IPS DF 6.9 (cell line): ENCODE measurements around the gene PIAS2.
A peak's percentile ranks its signal among the peaks of the same experiment; 100 is the strongest.

Source experiments
- DNase-seq: peaks from one replicate; pipeline ENCODE4 v3.0.0-alpha.2; 2013; ENCODE audit warnings: low read depth, low spot score
- H3K27ac ChIP-seq: one replicate; pipeline ENCODE4 v1.5.1; 2013; ENCODE audit warnings: low read length, control low read depth
- H3K27me3 ChIP-seq: 2 replicates; pipeline ENCODE4 v1.6.1; 2013; ENCODE audit warnings: mild to moderate bottlenecking, low read length; ENCODE audit not compliant: control insufficient read depth, insufficient read depth
- H3K36me3 ChIP-seq: 2 replicates; pipeline ENCODE4 v1.6.1; 2013; ENCODE audit warnings: low read length; ENCODE audit not compliant: control insufficient read depth, insufficient read depth
- H3K4me1 ChIP-seq: 2 replicates; pipeline ENCODE4 v1.6.1; 2013; ENCODE audit warnings: low read length; ENCODE audit not compliant: control insufficient read depth, insufficient read depth
- H3K4me3 ChIP-seq: 2 replicates; pipeline ENCODE4 v1.5.1; 2013; ENCODE audit warnings: mild to moderate bottlenecking, low read length
- H3K9me3 ChIP-seq: 2 replicates; pipeline ENCODE4 v1.6.1; 2013; ENCODE audit warnings: low read length, inconsistent platforms; ENCODE audit not compliant: control insufficient read depth, insufficient read depth
- WGBS: extraction: QIAGEN DNeasy Blood & Tissue Kit; methylation state at CpG from one replicate; pipeline ENCODE4 v1.1.7; 2013; ENCODE audit warnings: mixed read lengths, missing lambda C conversion rate; ENCODE audit not compliant: insufficient read length, insufficient coverage; 5-methylcytosine and 5-hydroxymethylcytosine counted together

PIAS2 gene

GRCh38 chr18:46764586-46764985 lies 152.7 kb downstream of the PIAS2 start:
- Histone ChIP-seq H3K4me3 (no peak overlapping the region), H3K36me3 (no peaks in the 10 kb centered on the region), H3K27me3 (no peaks in the 10 kb centered on the region), H3K27ac (no peak overlapping the region), H3K9me3 (no peaks in the 10 kb centered on the region), H3K4me1 (0 out of 2 replicates have a peak, but pooled peaks cover 1% of the 10 kb centered on the region)
- no CpG with 5 or more reads among the region's 2 CpGs for WGBS
- no peak for DNase-seq

- no peak for DNase-seq
- H3K9me3 ChIP-seq: no peaks in the 10 kb centered on the region
- no peak overlapping the region for H3K27ac ChIP-seq
- no peaks in the 10 kb centered on the region for H3K36me3 ChIP-seq
- whole genome bisulfite sequencing: no CpG with 5 or more reads among the region's 2 CpGs
- no peak overlapping the region for H3K4me3 ChIP-seq
- H3K27me3 ChIP-seq: peaks cover 12% of the 10 kb centered on the region; the same call in 1 of the 2 replicates
- peaks cover 2% of the 10 kb centered on the region; the same call in 1 of the 2 replicates for H3K4me1 ChIP-seq
Observed at GRCh38 chr18:46761059-46761769, 156.1 kb downstream of the PIAS2 start.

GRCh38 chr18:46759890-46760289 lies 157.4 kb downstream of the PIAS2 start:
- no peak for DNase-seq
- Histone ChIP-seq H3K9me3 (no peaks in the 10 kb centered on the region), H3K27ac (no peak overlapping the region), H3K27me3 (peaks cover 16% of the 10 kb centered on the region; the same call in 1 of the 2 replicates), H3K36me3 (no peaks in the 10 kb centered on the region), H3K4me3 (no peak overlapping the region), H3K4me1 (peaks cover 4% of the 10 kb centered on the region)
- no CpG with 5 or more reads among the region's 6 CpGs for WGBS

- no peaks in the 10 kb centered on the region for H3K36me3 ChIP-seq
- no peak within 1 kb of the TSS for H3K27ac ChIP-seq
- WGBS: no CpG with 5 or more reads among the region's 74 CpGs
- H3K27me3 ChIP-seq: peaks cover 16% of the 10 kb centered on the region; the same call in 1 of the 2 replicates
- H3K9me3 ChIP-seq: no peaks in the 10 kb centered on the region
- H3K4me1 ChIP-seq: peaks cover 4% of the 10 kb centered on the region
- peak within 1 kb of the TSS; percentile 55; the same call in 1 of the 2 replicates for H3K4me3 ChIP-seq
- no peak for DNase-seq
Observed at GRCh38 chr18:46756559-46757201, 160.6 kb downstream of the PIAS2 start, which contains the start of gene ST8SIA5. Gene ST8SIA5 (minus strand): TSS chr18:46757053. CDS start chr18:46756508, 545 bp downstream.

- DNase-seq: no peak
- Histone ChIP-seq H3K27me3 (peaks cover 16% of the 10 kb centered on the region; the same call in 1 of the 2 replicates), H3K4me1 (peaks cover 4% of the 10 kb centered on the region), H3K36me3 (no peaks in the 10 kb centered on the region), H3K4me3 (peak overlapping the region; percentile 47; the same call in 1 of the 2 replicates), H3K27ac (no peak overlapping the region), H3K9me3 (no peaks in the 10 kb centered on the region)
- no CpG with 5 or more reads among the region's 41 CpGs for WGBS
Observed at GRCh38 chr18:46756025-46756558, 161.2 kb downstream of the PIAS2 start.

GRCh38 chr18:46755315-46756024 lies 161.8 kb downstream of the PIAS2 start:
- H3K4me1 ChIP-seq: peaks cover 4% of the 10 kb centered on the region
- no CpG with 5 or more reads among the region's 17 CpGs for WGBS
- H3K4me3 ChIP-seq: no peak overlapping the region
- H3K9me3 ChIP-seq: no peaks in the 10 kb centered on the region
- no peak overlapping the region for H3K27ac ChIP-seq
- no peak for DNase-seq
- H3K36me3 ChIP-seq: no peaks in the 10 kb centered on the region
- peaks cover 16% of the 10 kb centered on the region; the same call in 1 of the 2 replicates for H3K27me3 ChIP-seq

GRCh38 chr18:46754661-46755292 lies 162.5 kb downstream of the PIAS2 start:
- Histone ChIP-seq H3K27ac (no peak overlapping the region), H3K4me3 (no peak overlapping the region), H3K36me3 (no peaks in the 10 kb centered on the region), H3K4me1 (peaks cover 4% of the 10 kb centered on the region), H3K27me3 (peaks cover 16% of the 10 kb centered on the region; the same call in 1 of the 2 replicates), H3K9me3 (no peaks in the 10 kb centered on the region)
- WGBS: no CpG with 5 or more reads among the region's 13 CpGs
- DNase-seq: no peak

- H3K27ac ChIP-seq: no peak overlapping the region
- WGBS: no CpG with 5 or more reads among the region's 3 CpGs
- H3K9me3 ChIP-seq: no peaks in the 10 kb centered on the region
- H3K27me3 ChIP-seq: peaks cover 16% of the 10 kb centered on the region; the same call in 1 of the 2 replicates
- peaks cover 4% of the 10 kb centered on the region for H3K4me1 ChIP-seq
- H3K36me3 ChIP-seq: no peaks in the 10 kb centered on the region
- no peak for DNase-seq
- H3K4me3 ChIP-seq: no peak overlapping the region
Observed at GRCh38 chr18:46754188-46754587, 163.1 kb downstream of the PIAS2 start.
